Smooth muscle cell (in vitro differentiated cells): ENCODE results near the gene SH3RF1. TPM values are rescaled to one million over a fixed set of nuclear protein-coding genes. Genes with fewer than 3 reads are reported as not detected.

Experiments
- DNase-seq: peaks from one replicate; lab custom pipeline; 2025; ENCODE audit not compliant: unreplicated experiment; lab: John Stamatoyannopoulos, UW
- H2AFZ ChIP-seq: fragments of 200-600 bp; sonication (generic); 2 replicates; pipeline ENCODE4 v1.6.0; 2016; ENCODE audit warnings: antibody characterized with exemption, low read depth, mild to moderate bottlenecking
- H3F3A ChIP-seq: fragments of 200-600 bp; sonication (generic); 2 replicates; pipeline ENCODE4 v1.6.0; 2017; ENCODE audit warnings: antibody characterized with exemption, low read depth
- H3K27ac ChIP-seq: fragments of 200-600 bp; sonication (generic); 2 replicates; pipeline ENCODE4 v1.5.1; 2016; ENCODE audit warnings: low read depth, mild to moderate bottlenecking
- H3K27me3 ChIP-seq: fragments of 200-600 bp; sonication (generic); 2 replicates; pipeline ENCODE4 v1.6.1; 2016; ENCODE audit warnings: low read depth, mild to moderate bottlenecking
- H3K36me3 ChIP-seq: fragments of 200-600 bp; sonication (generic); 2 replicates; pipeline ENCODE4 v1.5.1; 2016; ENCODE audit warnings: low read depth
- H3K4me1 ChIP-seq: fragments of 200-600 bp; sonication (generic); 2 replicates; pipeline ENCODE4 v1.5.1; 2016; ENCODE audit warnings: low read depth
- H3K4me2 ChIP-seq: fragments of 200-600 bp; sonication (generic); 2 replicates; pipeline ENCODE4 v1.6.0; 2016; ENCODE audit warnings: mild to moderate bottlenecking
- H3K4me3 ChIP-seq: fragments of 200-600 bp; sonication (generic); 2 replicates; pipeline ENCODE4 v1.5.1; 2016; ENCODE audit warnings: mild to moderate bottlenecking
- H3K79me2 ChIP-seq: fragments of 200-600 bp; sonication (generic); 2 replicates; pipeline ENCODE4 v1.6.0; 2016; ENCODE audit warnings: low read depth, mild to moderate bottlenecking
- H3K9ac ChIP-seq: fragments of 200-600 bp; sonication (generic); 2 replicates; pipeline ENCODE4 v1.6.0; 2016; ENCODE audit warnings: low read depth
- H3K9me3 ChIP-seq: fragments of 200-600 bp; sonication (generic); replicated peaks from 2 replicates; pipeline ENCODE4 v1.5.1; 2016; ENCODE audit warnings: low read depth
- H4K20me1 ChIP-seq: fragments of 200-600 bp; sonication (generic); 2 replicates; pipeline ENCODE4 v1.6.0; 2016; ENCODE audit warnings: low read depth
- CTCF ChIP-seq: fragments of 200-600 bp; sonication (generic); IDR thresholded peaks from 2 replicates; pipeline ENCODE4 v1.5.1; 2017; ENCODE audit warnings: borderline replicate concordance, mild to moderate bottlenecking, antibody characterized with exemption; ENCODE audit not compliant: insufficient read depth, poor library complexity, severe bottlenecking
- WGBS: methylation state at CpG from one replicate; pipeline ENCODE4 v1.1.7; 2016; ENCODE audit warnings: low lambda C conversion rate; 5-methylcytosine and 5-hydroxymethylcytosine counted together
- polyA plus RNA-seq: library from polyadenylated mRNA; unstranded; fragments of >200 nt; fragmentation: Nextera tagmentation; extraction: Ambion mirVana; gene quantifications from 2 replicates; pipeline ENCODE4 v1.2.1, GENCODE V29; 2016
- total RNA-seq: library from RNA; depleted of rRNA; stranded (reverse); fragments of >200 nt; gene quantifications from 2 replicates; pipeline ENCODE4 v1.2.3, GENCODE V29; 2014

Gene SH3RF1
- total and polyA plus RNA-seq, 2 experiments from 2014 or later = 9.4 to 10.2 TPM

GRCh38 chr4:169225812-169226211 lies 44.9 kb downstream of the SH3RF1 start:
- Histone ChIP-seq H3K79me2 (peaks cover 24% of the 10 kb centered on the region), H3K9ac (peak overlapping the region; percentile 75), H3K9me3 (no peaks in the 10 kb centered on the region), H3K4me1 (peaks cover 31% of the 10 kb centered on the region), H3K4me2 (peak overlapping the region; percentile 54), H3K36me3 (no peaks in the 10 kb centered on the region), H2AFZ (no peak overlapping the region), H3K4me3 (no peak overlapping the region), H3K27ac (peak overlapping the region; percentile 96), H4K20me1 (peaks cover 3% of the 10 kb centered on the region), H3K27me3 (no peaks in the 10 kb centered on the region), H3F3A (peaks cover 10% of the 10 kb centered on the region)
- WGBS = 15% methylated on average over 2 of the region's 2 CpGs
- DNase-seq = no peak
- no peak for TF ChIP-seq CTCF

- Histone ChIP-seq H2AFZ (no peak overlapping the region), H3F3A (peaks cover 10% of the 10 kb centered on the region), H3K9me3 (no peaks in the 10 kb centered on the region), H3K4me1 (peaks cover 37% of the 10 kb centered on the region), H4K20me1 (peaks cover 3% of the 10 kb centered on the region), H3K27me3 (no peaks in the 10 kb centered on the region), H3K9ac (peak overlapping the region; percentile 77), H3K79me2 (peaks cover 29% of the 10 kb centered on the region), H3K4me3 (no peak overlapping the region), H3K27ac (peak overlapping the region; percentile 96), H3K36me3 (no peaks in the 10 kb centered on the region), H3K4me2 (peak overlapping the region; percentile 74)
- 39% methylated on average over 4 of the region's 4 CpGs for WGBS
- no peak for DNase-seq
- no peak for TF ChIP-seq CTCF
Observed at GRCh38 chr4:169225058-169225751, 45.6 kb downstream of the SH3RF1 start.

- no peak for DNase-seq
- no peak overlapping the region for H2AFZ ChIP-seq
- peaks cover 36% of the 10 kb centered on the region for H3K79me2 ChIP-seq
- H3K27ac ChIP-seq = peak overlapping the region; percentile 8
- no peaks in the 10 kb centered on the region for H3F3A ChIP-seq
- H3K9ac ChIP-seq = no peak overlapping the region
- no peaks in the 10 kb centered on the region for H3K27me3 ChIP-seq
- no peaks in the 10 kb centered on the region for H3K36me3 ChIP-seq
- H3K4me3 ChIP-seq = no peak overlapping the region
- H4K20me1 ChIP-seq = peaks cover 15% of the 10 kb centered on the region
- WGBS = 79% methylated on average over 6 of the region's 6 CpGs
- no peaks in the 10 kb centered on the region for H3K9me3 ChIP-seq
- peaks cover 34% of the 10 kb centered on the region for H3K4me1 ChIP-seq
- TF ChIP-seq CTCF = no peak
- H3K4me2 ChIP-seq = no peak overlapping the region
Observed at GRCh38 chr4:169222761-169223160, 48.0 kb downstream of the SH3RF1 start.

- Histone ChIP-seq H3K79me2 (peaks cover 35% of the 10 kb centered on the region), H3K4me1 (peaks cover 34% of the 10 kb centered on the region), H3K27me3 (no peaks in the 10 kb centered on the region), H3K9ac (no peak overlapping the region), H3K27ac (peak overlapping the region; percentile 27), H2AFZ (no peak overlapping the region), H3K36me3 (no peaks in the 10 kb centered on the region), H4K20me1 (peaks cover 15% of the 10 kb centered on the region), H3K4me3 (no peak overlapping the region), H3F3A (no peaks in the 10 kb centered on the region), H3K9me3 (no peaks in the 10 kb centered on the region), H3K4me2 (no peak overlapping the region)
- 86% methylated on average over 3 of the region's 3 CpGs for WGBS
- no peak for TF ChIP-seq CTCF
- DNase-seq = no peak
Observed at GRCh38 chr4:169221662-169222061, 49.1 kb downstream of the SH3RF1 start.
